ENCODE data around the gene DGCR6L.

DNA sequence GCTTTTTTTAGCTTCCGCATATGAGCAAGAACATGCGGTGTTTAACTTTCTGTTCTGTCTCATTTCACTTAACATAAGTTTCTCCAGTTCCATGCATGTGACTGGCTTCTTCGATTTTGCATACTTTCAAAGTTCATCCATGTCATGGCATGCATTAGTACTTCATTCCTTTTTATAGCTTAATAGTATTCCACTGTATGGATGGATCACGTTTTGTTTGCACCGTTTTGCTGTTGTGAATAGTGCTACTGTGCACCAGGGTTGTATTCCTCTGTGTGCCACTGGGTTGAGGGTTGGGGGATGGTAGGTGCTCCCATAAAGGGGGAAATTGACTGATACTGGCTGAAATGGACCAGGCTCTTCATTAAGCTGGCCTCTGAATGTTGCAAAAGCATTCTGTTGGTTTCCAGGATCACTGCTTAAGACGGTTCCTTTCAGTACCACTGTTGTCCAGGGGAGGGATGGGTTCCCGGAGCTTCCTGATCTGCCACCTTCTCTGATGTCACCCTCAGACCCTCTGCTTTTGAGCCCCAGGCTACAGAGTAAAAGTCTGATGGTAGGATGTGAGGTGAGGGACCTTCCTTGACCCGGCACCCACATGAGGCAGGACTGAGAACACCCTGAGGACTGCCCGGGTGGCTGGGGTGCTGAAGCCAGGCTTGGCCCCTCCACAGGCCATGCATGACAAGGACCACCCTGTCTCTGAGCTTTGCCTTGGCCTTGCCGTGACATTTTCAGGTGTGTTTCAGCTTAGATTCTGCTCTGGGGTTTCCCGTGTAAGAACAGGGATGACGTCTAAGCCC is 24.4 kb downstream of the DGCR6L start:
- TF ChIP-seq POLR2AphosphoS5 (IDR thresholded peaks at IDR 0.05; ENCODE audit: low read depth, low read length) (no peak), POLR2A (IDR thresholded peaks at IDR 0.05; ENCODE audit: low read depth, low read length) (no peak)
